ENCODE measurements around the gene ZFPM1. TPM values are rescaled to one million over a fixed set of nuclear protein-coding genes. Genes with fewer than 3 reads are reported as not detected.

The ZFPM1 gene
- polyA plus RNA-seq, 1 of the 3 experiments (the other 2 are of a cell fraction) = 1.2 TPM

DNA sequence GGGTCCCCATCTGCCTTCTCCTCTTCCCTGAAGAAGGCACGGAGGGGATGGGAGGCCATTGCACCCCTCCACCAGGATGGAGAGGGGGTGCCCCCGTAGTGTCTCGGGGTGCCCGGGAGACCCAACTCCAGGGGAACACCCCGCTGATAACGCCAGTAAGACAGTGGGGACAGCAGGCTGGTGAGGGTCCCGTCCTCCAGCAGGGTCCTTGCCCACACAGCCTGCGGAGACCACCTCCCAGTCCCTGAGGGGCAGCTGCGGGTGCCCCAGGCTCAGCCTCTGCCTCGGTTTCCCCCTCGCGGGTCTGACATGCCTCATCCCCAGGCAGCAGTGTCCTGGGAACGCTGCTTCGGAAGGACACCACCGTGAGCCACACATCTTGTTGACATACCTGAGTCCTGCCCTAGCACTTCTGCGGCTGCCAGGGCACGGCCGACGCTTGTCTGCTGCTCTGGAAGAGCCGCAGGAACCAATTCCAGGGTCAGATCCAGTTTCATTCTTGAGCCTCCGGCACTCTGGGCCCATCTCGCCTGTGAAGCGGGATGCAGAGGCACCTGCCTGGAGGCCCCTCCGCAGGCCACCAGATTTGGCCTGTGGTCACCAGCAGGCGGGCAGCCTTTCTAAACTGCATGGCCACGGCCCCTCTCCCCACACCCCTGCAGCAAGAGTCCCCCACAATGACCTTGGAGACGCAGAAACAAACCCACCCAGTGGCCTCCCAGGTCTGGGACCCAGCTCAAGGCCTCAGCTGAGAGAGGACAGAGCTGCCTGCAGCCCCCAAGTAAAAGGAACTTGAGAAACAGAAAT lies 77.2 kb downstream of the ZFPM1 start:
- Histone ChIP-seq H2AFZ (ENCODE audit: low read depth) (no peak overlapping the region), H3K4me3 (ENCODE audit: low read depth in 2 of 2, low read length in 1 of 2) (no peak overlapping the region), H3F3A (replicated peaks; ENCODE audit: insufficient read depth) (no peaks in the 10 kb centered on the region), H3K27ac (ENCODE audit: low read depth in 2 of 2, low read length in 1 of 2) (no peak overlapping the region), H3K9me3 (no peaks in the 10 kb centered on the region), H3K27me3 (ENCODE audit: insufficient read depth) (no peaks in the 10 kb centered on the region), H3K9me2 (no peaks in the 10 kb centered on the region), H3K36me3 (replicated peaks in 1 of 2; ENCODE audit: control insufficient read depth in 1 of 2, insufficient read depth in 2 of 2, low read length in 1 of 2) (peaks cover 0 to 6% of the 10 kb centered on the region in 2 experiments), H3K4me2 (no peak overlapping the region), H3K9ac (no peak overlapping the region), H3K4me1 (ENCODE audit: control insufficient read depth in 1 of 2, insufficient read depth in 2 of 2, low read depth in 1 of 2, low read length in 1 of 2) (peaks cover 0 to 9% of the 10 kb centered on the region in 2 experiments; a peak in 1 of 4 replicates), H3K79me2 (ENCODE audit: insufficient read depth) (no peaks in the 10 kb centered on the region), H4K20me1 (ENCODE audit: insufficient read depth) (no peaks in the 10 kb centered on the region)
- DNase-seq = no peak
- CTCF ChIA-PET = interaction anchor here (1.1 to 2.8 kb wide), 2 partner anchors 24 to 41 kb away, joined by 3 to 12 read pairs; no protein-coding TSS in a partner anchor
- POLR2A ChIA-PET = no interaction called here
- WGBS (ENCODE audit: low lambda C conversion rate) = 88% methylated on average over 10 of the region's 27 CpGs
- no peak for TF ChIP-seq NFIC (IDR thresholded peaks at IDR 0.05; ENCODE audit: borderline replicate concordance)
- TF ChIP-seq CHD2 (IDR thresholded peaks at IDR 0.05; ENCODE audit: low read length, partially characterized antibody) = no peak
- TF ChIP-seq TCF12 (IDR thresholded peaks at IDR 0.05) = no peak
- TF ChIP-seq SIN3A (IDR thresholded peaks at IDR 0.05; ENCODE audit: borderline replicate concordance, low read depth, low read length) = no peak
- no peak for TF ChIP-seq FOXM1 (IDR thresholded peaks at IDR 0.05; ENCODE audit: low read depth)
- no peak for TF ChIP-seq SMC3 (IDR thresholded peaks at IDR 0.05; ENCODE audit: low read depth, low read length)
- TF ChIP-seq, protein P1, sequence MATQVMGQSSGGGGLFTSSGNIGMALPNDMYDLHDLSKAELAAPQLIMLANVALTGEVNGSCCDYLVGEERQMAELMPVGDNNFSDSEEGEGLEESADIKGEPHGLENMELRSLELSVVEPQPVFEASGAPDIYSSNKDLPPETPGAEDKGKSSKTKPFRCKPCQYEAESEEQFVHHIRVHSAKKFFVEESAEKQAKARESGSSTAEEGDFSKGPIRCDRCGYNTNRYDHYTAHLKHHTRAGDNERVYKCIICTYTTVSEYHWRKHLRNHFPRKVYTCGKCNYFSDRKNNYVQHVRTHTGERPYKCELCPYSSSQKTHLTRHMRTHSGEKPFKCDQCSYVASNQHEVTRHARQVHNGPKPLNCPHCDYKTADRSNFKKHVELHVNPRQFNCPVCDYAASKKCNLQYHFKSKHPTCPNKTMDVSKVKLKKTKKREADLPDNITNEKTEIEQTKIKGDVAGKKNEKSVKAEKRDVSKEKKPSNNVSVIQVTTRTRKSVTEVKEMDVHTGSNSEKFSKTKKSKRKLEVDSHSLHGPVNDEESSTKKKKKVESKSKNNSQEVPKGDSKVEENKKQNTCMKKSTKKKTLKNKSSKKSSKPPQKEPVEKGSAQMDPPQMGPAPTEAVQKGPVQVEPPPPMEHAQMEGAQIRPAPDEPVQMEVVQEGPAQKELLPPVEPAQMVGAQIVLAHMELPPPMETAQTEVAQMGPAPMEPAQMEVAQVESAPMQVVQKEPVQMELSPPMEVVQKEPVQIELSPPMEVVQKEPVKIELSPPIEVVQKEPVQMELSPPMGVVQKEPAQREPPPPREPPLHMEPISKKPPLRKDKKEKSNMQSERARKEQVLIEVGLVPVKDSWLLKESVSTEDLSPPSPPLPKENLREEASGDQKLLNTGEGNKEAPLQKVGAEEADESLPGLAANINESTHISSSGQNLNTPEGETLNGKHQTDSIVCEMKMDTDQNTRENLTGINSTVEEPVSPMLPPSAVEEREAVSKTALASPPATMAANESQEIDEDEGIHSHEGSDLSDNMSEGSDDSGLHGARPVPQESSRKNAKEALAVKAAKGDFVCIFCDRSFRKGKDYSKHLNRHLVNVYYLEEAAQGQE (IDR thresholded peaks at IDR 0.05; ENCODE audit: low read depth, low read length) = no peak
- TF ChIP-seq, protein P2, sequence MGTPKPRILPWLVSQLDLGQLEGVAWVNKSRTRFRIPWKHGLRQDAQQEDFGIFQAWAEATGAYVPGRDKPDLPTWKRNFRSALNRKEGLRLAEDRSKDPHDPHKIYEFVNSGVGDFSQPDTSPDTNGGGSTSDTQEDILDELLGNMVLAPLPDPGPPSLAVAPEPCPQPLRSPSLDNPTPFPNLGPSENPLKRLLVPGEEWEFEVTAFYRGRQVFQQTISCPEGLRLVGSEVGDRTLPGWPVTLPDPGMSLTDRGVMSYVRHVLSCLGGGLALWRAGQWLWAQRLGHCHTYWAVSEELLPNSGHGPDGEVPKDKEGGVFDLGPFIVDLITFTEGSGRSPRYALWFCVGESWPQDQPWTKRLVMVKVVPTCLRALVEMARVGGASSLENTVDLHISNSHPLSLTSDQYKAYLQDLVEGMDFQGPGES (IDR thresholded peaks at IDR 0.05; ENCODE audit: low read depth, low read length) = no peak
- TF ChIP-seq, protein P3, sequence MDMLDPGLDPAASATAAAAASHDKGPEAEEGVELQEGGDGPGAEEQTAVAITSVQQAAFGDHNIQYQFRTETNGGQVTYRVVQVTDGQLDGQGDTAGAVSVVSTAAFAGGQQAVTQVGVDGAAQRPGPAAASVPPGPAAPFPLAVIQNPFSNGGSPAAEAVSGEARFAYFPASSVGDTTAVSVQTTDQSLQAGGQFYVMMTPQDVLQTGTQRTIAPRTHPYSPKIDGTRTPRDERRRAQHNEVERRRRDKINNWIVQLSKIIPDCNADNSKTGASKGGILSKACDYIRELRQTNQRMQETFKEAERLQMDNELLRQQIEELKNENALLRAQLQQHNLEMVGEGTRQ (IDR thresholded peaks at IDR 0.05; ENCODE audit: borderline replicate concordance, low read depth, low read length) = no peak
- TF ChIP-seq, protein P4, sequence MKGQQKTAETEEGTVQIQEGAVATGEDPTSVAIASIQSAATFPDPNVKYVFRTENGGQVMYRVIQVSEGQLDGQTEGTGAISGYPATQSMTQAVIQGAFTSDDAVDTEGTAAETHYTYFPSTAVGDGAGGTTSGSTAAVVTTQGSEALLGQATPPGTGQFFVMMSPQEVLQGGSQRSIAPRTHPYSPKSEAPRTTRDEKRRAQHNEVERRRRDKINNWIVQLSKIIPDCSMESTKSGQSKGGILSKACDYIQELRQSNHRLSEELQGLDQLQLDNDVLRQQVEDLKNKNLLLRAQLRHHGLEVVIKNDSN (IDR thresholded peaks at IDR 0.05; ENCODE audit: borderline replicate concordance, low read depth) = no peak
- no peak for TF ChIP-seq EZH2phosphoT487 (IDR thresholded peaks at IDR 0.05; ENCODE audit: borderline replicate concordance, low read depth)

All from SK-N-SH (cell line).